ENCODE measurements around the gene SYTL2.
"Not testable (repeated sequence)": the region's sequence is repeated elsewhere in the genome, so short reads cannot be mapped to it uniquely, and the experiment has no call there.

Gene SYTL2

DNA sequence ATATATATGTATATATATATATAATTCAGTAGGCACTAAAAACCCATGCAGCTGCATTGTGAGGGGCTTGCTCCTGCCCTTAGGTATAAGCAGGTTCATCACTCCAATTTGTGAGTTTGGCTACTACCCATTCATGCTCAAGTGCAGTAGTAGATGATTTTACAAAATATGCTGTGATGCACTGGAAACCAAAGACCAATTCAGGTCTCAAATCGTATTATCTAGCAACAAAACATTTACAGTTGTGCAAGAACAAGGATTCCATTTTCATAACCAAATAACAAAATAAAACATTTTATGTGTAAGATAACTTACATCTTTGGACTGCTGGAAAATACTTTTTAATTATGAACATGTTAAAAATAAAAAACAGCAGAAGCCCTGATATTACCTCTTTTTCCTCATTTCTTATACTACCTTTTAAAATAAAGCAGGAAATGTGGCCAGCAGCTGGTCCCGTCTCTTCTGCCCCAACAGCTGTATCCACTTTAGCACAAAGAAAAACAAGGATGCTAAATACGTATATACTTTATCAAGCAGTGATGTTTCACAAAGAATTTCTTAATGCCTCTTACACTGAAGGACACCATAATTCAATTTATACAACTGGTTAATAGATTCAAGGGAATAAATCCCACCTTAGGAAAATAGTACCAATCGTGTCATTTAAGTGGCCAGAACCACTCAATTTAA is 148.8 kb downstream of the SYTL2 start:
- H3K4me3 ChIP-seq (ENCODE audit: low read depth, low read length) = peak overlapping the region; percentile 96

DNA sequence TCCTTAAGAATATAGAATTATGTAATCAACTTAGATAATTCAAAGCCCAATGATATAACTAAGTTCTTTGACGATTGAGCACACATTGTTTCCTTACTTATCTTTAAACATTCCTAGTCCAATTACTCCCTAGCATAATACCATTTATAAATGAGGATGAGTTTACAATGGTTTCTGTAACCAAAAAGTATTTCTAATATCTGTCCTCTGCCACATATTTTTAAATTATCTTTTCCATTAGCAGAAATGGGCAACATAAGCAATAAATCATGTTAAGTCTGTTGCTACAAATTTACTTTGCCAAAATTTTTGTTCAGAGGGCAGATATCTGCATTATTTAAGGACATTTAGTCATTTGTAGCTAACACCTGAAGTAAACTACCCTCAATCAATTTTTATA is 152.8 kb downstream of the SYTL2 start:
- no peak overlapping the region for H3K4me3 ChIP-seq (ENCODE audit: low read depth, low read length)

DNA sequence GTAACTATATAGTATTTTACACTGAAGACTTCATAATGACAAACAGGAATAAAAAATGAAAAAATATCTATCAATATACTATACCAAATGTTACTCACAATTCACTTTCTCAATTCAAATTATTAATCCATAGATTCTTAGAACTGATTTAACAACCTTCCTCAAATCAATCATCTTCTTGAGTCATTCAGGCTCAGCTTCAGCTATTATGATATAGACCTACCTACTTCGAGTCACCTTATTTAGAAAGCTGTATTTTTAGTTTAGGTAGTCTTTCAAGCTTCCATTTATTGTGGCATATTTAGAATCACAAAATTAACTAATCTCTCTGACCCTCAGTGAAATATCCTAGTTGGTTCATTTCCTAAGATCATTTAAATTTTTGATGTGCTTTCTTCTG is 154.2 kb downstream of the SYTL2 start:
- no peak overlapping the region for H3K4me3 ChIP-seq (ENCODE audit: low read depth, low read length)

DNA sequence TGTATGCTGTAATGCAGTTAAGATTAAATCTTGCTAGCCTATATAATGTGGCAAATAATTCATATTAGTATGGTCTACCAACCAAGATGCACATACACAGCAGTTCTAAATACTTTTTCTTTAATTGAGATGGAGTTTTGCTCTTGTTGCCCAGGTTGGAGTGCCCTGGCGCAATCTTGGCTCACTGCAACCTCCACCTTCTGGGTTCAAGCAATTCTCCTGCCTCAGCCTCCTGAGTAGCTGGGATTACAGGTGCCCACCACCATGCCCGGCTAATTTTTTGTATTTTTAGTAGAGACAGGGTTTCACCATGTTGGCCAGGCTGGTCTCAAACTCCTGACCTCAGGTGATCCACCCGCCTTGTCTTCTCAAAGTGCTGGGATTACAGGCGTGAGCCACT is 156.6 kb downstream of the SYTL2 start:
- H3K4me3 ChIP-seq (ENCODE audit: low read depth, low read length) = not testable (repeated sequence)

DNA sequence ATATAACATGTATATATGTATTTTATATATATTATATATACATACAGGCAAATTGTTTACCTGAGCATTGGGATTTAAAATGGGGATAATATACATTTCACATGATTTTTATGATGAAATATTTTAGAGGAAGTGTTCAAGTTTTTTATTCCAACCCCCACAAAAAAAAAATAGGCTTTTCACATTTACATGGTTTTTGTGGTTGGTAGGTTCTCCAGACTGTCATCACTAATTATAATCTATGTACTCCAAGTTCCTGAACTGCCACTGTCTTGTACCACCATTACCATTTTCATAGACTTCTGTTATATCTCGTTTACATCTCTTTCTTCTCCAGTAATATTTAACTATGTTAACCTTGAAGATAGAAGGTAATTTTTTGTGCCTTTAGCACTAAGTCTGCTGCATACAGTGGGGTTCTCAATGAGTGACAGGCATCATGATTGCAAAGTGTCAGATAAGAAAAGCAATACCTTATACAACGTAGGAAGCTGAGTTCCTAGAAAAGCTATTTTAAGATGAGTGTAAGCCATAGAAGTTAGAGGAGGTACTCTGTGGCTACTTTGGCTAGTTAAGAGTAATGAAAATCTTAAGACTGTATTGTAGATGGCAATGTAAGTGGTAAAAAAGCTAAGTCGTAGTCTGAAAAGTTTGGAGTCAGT is 158.0 kb downstream of the SYTL2 start:
- no peak overlapping the region for H3K4me3 ChIP-seq (ENCODE audit: low read depth, low read length)

DNA sequence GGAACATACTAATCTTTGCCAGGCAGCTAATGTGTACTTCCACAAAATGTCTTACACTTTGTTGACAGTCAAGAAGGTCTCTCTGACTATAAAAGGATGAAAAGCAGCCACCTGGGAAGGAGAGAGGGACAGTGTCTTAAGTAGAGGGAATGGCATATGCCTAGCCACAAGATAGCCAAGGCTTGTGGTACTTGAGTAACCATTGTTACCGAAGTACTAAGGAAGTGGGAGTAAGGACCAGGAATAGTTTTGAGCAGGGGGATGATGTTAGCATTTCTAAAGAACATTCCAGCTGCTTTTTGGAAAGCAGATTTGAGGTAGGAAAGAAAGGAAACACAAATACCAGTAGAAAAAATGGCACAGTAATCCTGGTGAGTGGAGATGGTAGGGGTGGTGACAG is 159.8 kb downstream of the SYTL2 start:
- no peak overlapping the region for H3K4me3 ChIP-seq (ENCODE audit: low read depth, low read length)

DNA sequence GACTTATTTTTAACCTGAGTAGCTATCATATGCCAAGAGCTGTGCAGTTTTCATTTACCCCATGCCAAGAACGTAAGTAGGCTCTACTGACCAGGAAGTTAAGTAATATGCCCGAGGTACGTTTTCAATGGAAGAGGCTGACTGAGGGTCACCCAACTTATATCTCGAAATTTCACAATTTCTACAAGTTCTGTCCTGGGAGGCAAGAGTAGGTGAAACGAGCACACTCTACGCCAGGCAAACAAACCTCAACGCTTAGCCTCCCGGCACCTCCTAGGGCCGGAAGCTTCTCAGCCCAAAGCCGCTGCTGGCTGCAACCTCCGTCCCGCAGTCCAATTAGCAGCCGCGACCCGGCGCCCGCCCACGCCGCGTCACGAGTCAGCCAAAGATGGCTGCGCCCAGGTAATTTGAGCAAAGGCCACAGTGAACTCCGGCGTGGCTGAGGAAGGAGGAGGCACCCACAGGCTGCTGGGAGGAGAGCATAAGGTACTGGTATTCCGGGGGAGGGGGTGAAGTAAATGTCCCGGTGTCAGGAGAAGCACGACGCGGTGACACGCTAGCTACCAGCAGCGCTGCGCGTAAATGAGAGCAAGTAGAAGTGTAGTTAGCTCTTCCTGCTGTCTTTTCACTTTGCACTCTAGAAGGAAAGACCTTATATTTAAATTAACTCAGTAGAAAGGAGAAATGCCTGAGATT is 163.2 kb downstream of the SYTL2 start, which contains the start of gene TMEM126A:
TMEM126A (plus strand) TSS at position 364 of the 696 bp plus-strand sequence. CDS start 2,289 bp downstream, outside the sequence.
- H3K4me3 ChIP-seq (ENCODE audit: low read depth, low read length) = peak within 1 kb of the TSS; percentile 88

DNA sequence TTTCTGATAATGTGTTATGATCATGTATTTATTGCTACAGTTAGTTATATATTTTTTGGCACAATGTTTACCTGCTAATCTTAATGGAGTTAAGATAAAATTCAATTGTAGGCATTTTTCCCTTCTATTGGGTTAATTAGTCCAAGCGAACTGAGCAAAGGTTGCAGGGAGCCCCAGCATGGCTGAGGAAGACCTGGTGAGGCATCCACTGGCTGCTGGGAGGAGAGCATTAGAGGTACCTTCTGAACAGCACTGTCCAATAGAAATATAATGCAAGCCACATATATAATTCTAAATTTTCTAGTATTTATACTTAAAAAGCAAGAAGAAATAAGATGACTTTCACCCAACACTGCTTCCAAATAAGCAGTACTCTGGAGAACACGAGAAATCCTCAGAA is 163.9 kb downstream of the SYTL2 start:
- peak overlapping the region; percentile 88 for H3K4me3 ChIP-seq (ENCODE audit: low read depth, low read length)

Data from iPS-11a (cell line).